GM12878 (cell line): Measurements from ENCODE around the gene PAPOLG. TPM values are rescaled to one million over a fixed set of nuclear protein-coding genes. Genes with fewer than 3 reads are reported as not detected.
A peak's percentile ranks its signal among the peaks of the same experiment; 100 is the strongest.

Experiments used
- CBFB ChIP-seq: IDR thresholded peaks from 2 replicates; pipeline ENCODE4 v1.6.1; 2016; ENCODE audit warnings: antibody characterized with exemption, low read depth
- CREB1 ChIP-seq: IDR thresholded peaks from 2 replicates; pipeline ENCODE4 v1.6.1; 2012; ENCODE audit warnings: low read depth, mild to moderate bottlenecking, inconsistent platforms
- EZH2 ChIP-seq: IDR thresholded peaks from 2 replicates; pipeline ENCODE4 v1.6.1; 2012; ENCODE audit warnings: low read depth, mild to moderate bottlenecking, control low read depth, inconsistent platforms, low read length, borderline replicate concordance; ENCODE audit not compliant: control insufficient read depth
- JUND ChIP-seq: IDR thresholded peaks from 2 replicates; pipeline ENCODE4 v1.6.1; 2012; ENCODE audit warnings: low read depth, mild to moderate bottlenecking, low read length, improper control_type of control experiment, moderate library complexity
- KLF5 ChIP-seq: fragments of 450-650 bp; IDR thresholded peaks from 2 replicates; pipeline ENCODE4 v1.6.1; 2014; ENCODE audit warnings: mild to moderate bottlenecking; ENCODE audit not compliant: partially characterized antibody
- MYB ChIP-seq: fragments of 150-350 bp; IDR thresholded peaks from 2 replicates; pipeline ENCODE4 v1.6.1; 2014; ENCODE audit warnings: mild to moderate bottlenecking, low read depth, low read length, borderline replicate concordance
- NFYA ChIP-seq: IDR thresholded peaks from 2 replicates; pipeline ENCODE4 v1.6.1; 2011; ENCODE audit warnings: low read depth, mild to moderate bottlenecking, low read length, improper control_type of control experiment, borderline replicate concordance
- POLR2AphosphoS2 ChIP-seq: IDR thresholded peaks from 2 replicates; pipeline ENCODE4 v1.6.1; 2011; ENCODE audit warnings: low read depth, mild to moderate bottlenecking, low read length, improper control_type of control experiment, moderate library complexity
- RB1 ChIP-seq: fragments of 450-650 bp; formaldehyde crosslinking; IDR thresholded peaks from 2 replicates; pipeline ENCODE4 v1.6.1; 2017; ENCODE audit warnings: mild to moderate bottlenecking, borderline replicate concordance
- RUNX3 ChIP-seq: IDR thresholded peaks from 2 replicates; pipeline ENCODE4 v1.6.1; 2012; ENCODE audit warnings: low read length, inconsistent platforms
- SMAD1 ChIP-seq: fragments of 450-650 bp; IDR thresholded peaks from 2 replicates; pipeline ENCODE4 v1.6.1; 2018; ENCODE audit warnings: mild to moderate bottlenecking, low read depth; ENCODE audit not compliant: partially characterized antibody
- TAF1 ChIP-seq: IDR thresholded peaks from 2 replicates; pipeline ENCODE4 v1.6.1; 2011; ENCODE audit warnings: mild to moderate bottlenecking, low read depth, low read length, borderline replicate concordance
- TARDBP ChIP-seq: IDR thresholded peaks from 2 replicates; pipeline ENCODE4 v1.6.1; 2016; ENCODE audit warnings: borderline replicate concordance
- WRNIP1 ChIP-seq: IDR thresholded peaks from 2 replicates; pipeline ENCODE4 v1.6.1; 2011; ENCODE audit warnings: low read depth, low read length, improper control_type of control experiment, borderline replicate concordance
- ZBED1 ChIP-seq: IDR thresholded peaks from 2 replicates; pipeline ENCODE4 v1.6.1; 2016; ENCODE audit warnings: borderline replicate concordance
- ZNF274 ChIP-seq: IDR thresholded peaks from one replicate; pipeline ENCODE4 v1.8.0; 2011; ENCODE audit not compliant: insufficient read length, insufficient read depth
- ZNF384 ChIP-seq: IDR thresholded peaks from 2 replicates; pipeline ENCODE4 v1.6.1; 2012; ENCODE audit warnings: low read depth, mild to moderate bottlenecking, low read length, improper control_type of control experiment, borderline replicate concordance
- polyA plus RNA-seq, 11 experiments: library from polyadenylated mRNA; depleted of rRNA in 4 of 11; unstranded in 6 of 11; stranded (reverse) in 5 of 11; fragments of >200 nt; fragmentation: Nextera tagmentation in 4 of 11; fragmentation: Illumina TruSeq in 1 of 11; extraction: Ambion mirVana in 4 of 11; extraction: Trizol in 1 of 11; gene quantifications; 1 replicate in 1 of 11; 2 replicates in 10 of 11; pipeline versions ENCODE4 v1.2.1 to v1.2.3, GENCODE V29; 2011 to 2016; ENCODE audit warnings: inconsistent platforms in 2 of 11, missing spikeins in 2 of 11, low read depth in 1 of 11
- total RNA-seq, 4 experiments: library from RNA; depleted of rRNA in 3 of 4; stranded (reverse); fragments of >200 nt in 3 of 4; fragmentation: Illumina TruSeq in 1 of 4; extraction: Trizol in 1 of 4; gene quantifications; 2 replicates each; pipeline versions ENCODE4 v1.2.1 to v1.2.3, GENCODE V29; 2013 to 2021
- TF ChIP-seq, protein P1 (sequence below): fragments of 450-650 bp; IDR thresholded peaks from 2 replicates; pipeline ENCODE4 v1.6.1; 2016; ENCODE audit warnings: mild to moderate bottlenecking, moderate library complexity, borderline replicate concordance
- TF ChIP-seq, protein P2 (sequence below): IDR thresholded peaks from 2 replicates; pipeline ENCODE4 v1.6.1; 2011; ENCODE audit warnings: mild to moderate bottlenecking, low read depth, low read length, moderate library complexity; ENCODE audit not compliant: insufficient replicate concordance

Gene PAPOLG
- total and polyA plus RNA-seq, 10 of the 15 experiments (the other 5 are each of a cell fraction or from before 2014, with no cell fraction given), result 4.2 to 15.8 (median 10.7) TPM

DNA sequence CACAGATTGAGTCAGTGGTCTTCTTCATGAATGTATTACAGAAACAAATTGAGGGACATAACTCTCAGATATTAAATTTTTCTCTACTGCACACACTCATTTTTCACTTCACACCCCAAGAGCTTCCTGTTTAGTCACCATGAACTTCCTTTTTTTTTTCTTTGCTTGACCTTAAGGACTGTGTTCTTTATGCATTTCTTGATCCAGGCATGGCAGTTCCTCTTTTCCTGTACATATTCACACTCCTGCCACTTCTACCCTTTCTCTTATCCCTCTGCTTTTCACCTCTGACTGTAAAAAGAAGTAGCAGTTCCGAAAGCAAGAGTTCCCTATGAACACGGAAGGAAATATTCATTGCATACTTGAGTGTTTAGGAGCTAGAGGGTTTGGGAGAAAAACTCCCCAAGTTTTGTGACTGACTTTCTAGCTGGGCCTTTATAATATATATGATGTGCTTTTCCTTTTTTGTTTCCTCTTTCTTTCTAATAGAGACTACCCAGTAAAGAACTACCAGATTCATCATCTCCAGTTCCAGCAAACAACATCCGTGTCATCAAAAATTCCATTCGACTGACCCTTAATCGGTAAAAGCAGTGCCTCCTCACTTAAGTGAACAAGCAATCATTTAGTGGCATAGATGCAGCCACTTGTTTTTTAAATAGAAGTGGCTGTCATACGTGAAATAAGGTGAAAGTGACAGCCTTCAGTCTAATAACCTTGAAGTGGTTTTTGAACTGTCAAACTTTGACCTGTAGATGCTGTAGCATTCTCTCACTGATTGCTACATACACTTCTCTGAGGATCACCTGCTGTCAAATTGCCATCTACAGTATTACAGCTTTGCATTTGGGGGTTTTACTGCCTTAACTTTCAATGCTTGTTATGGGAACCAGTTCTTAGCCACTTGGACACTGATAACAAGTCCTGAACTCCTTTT lies 40.8 kb downstream of the PAPOLG start (continued):
- TF ChIP-seq SMAD1, result no peak
- no peak for TF ChIP-seq JUND
- TF ChIP-seq EZH2, result no peak
- no peak for TF ChIP-seq CBFB
- TF ChIP-seq, protein P1, sequence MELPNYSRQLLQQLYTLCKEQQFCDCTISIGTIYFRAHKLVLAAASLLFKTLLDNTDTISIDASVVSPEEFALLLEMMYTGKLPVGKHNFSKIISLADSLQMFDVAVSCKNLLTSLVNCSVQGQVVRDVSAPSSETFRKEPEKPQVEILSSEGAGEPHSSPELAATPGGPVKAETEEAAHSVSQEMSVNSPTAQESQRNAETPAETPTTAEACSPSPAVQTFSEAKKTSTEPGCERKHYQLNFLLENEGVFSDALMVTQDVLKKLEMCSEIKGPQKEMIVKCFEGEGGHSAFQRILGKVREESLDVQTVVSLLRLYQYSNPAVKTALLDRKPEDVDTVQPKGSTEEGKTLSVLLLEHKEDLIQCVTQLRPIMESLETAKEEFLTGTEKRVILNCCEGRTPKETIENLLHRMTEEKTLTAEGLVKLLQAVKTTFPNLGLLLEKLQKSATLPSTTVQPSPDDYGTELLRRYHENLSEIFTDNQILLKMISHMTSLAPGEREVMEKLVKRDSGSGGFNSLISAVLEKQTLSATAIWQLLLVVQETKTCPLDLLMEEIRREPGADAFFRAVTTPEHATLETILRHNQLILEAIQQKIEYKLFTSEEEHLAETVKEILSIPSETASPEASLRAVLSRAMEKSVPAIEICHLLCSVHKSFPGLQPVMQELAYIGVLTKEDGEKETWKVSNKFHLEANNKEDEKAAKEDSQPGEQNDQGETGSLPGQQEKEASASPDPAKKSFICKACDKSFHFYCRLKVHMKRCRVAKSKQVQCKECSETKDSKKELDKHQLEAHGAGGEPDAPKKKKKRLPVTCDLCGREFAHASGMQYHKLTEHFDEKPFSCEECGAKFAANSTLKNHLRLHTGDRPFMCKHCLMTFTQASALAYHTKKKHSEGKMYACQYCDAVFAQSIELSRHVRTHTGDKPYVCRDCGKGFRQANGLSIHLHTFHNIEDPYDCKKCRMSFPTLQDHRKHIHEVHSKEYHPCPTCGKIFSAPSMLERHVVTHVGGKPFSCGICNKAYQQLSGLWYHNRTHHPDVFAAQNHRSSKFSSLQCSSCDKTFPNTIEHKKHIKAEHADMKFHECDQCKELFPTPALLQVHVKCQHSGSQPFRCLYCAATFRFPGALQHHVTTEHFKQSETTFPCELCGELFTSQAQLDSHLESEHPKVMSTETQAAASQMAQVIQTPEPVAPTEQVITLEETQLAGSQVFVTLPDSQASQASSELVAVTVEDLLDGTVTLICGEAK, result no peak
- TF ChIP-seq RUNX3, result no peak
- TF ChIP-seq TARDBP, result no peak
- no peak for TF ChIP-seq ZBED1
- no peak for TF ChIP-seq NFYA
- TF ChIP-seq ZNF274, result no peak
- TF ChIP-seq, protein P2, sequence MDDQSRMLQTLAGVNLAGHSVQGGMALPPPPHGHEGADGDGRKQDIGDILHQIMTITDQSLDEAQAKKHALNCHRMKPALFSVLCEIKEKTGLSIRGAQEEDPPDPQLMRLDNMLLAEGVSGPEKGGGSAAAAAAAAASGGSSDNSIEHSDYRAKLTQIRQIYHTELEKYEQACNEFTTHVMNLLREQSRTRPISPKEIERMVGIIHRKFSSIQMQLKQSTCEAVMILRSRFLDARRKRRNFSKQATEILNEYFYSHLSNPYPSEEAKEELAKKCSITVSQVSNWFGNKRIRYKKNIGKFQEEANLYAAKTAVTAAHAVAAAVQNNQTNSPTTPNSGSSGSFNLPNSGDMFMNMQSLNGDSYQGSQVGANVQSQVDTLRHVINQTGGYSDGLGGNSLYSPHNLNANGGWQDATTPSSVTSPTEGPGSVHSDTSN, result no peak
- no peak for TF ChIP-seq WRNIP1
- peak; percentile 69; the same call in 1 of the 2 replicates for TF ChIP-seq ZNF384
- no peak for TF ChIP-seq RB1
- no peak for TF ChIP-seq TAF1
- no peak for TF ChIP-seq POLR2AphosphoS2
- TF ChIP-seq MYB, result no peak
- no peak for TF ChIP-seq KLF5
- 0 out of 2 replicates have a peak, but pooled peaks have one; percentile 24 for TF ChIP-seq CREB1
- TF ChIP-seq, all 136 proteins: peak for 24
